Measurements from ENCODE around the gene CDH1. TPM values are rescaled to one million over a fixed set of nuclear protein-coding genes. Genes with fewer than 3 reads are reported as not detected.

The CDH1 gene
- total RNA-seq, 2 experiments from 2014 or later = 0.16 to 0.54 TPM

DNA sequence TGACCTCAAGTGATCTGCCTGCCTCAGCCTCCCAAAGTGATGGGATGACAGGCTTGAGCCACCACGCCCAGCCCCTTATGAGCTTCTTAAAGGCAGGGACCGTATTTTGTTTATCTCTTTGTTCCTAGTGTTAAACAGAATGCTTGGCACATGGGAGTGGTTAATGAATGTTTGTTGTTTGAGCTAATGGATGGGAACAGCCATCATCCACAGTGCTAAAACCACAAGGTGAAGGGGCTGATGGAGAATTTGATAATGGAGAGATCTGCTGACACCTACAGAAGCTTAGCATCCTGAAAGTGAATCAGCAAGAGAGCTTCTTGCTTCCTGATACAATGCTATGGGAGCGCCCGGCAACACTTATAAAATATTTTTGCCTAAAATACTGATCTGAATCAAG is 8.6 kb upstream of the CDH1 start:
- H3K9me3 Mint-ChIP-seq = no peaks in the 10 kb centered on the region
- peaks cover 8% of the 10 kb centered on the region for H3K27me3 Mint-ChIP-seq
- no peak for ATAC-seq
- TF ChIP-seq, protein P1, sequence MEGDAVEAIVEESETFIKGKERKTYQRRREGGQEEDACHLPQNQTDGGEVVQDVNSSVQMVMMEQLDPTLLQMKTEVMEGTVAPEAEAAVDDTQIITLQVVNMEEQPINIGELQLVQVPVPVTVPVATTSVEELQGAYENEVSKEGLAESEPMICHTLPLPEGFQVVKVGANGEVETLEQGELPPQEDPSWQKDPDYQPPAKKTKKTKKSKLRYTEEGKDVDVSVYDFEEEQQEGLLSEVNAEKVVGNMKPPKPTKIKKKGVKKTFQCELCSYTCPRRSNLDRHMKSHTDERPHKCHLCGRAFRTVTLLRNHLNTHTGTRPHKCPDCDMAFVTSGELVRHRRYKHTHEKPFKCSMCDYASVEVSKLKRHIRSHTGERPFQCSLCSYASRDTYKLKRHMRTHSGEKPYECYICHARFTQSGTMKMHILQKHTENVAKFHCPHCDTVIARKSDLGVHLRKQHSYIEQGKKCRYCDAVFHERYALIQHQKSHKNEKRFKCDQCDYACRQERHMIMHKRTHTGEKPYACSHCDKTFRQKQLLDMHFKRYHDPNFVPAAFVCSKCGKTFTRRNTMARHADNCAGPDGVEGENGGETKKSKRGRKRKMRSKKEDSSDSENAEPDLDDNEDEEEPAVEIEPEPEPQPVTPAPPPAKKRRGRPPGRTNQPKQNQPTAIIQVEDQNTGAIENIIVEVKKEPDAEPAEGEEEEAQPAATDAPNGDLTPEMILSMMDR (IDR thresholded peaks at IDR 0.05) = no peak
- H3K4me1 Mint-ChIP-seq (ENCODE audit: low read depth) = no peaks in the 10 kb centered on the region
- H3K4me3 Mint-ChIP-seq = no peak overlapping the region
- H3K27ac Mint-ChIP-seq = no peak overlapping the region
- CTCF ChIA-PET = no interaction called here
- no peak for DNase-seq
- POLR2A ChIA-PET = no interaction called here
- H3K36me3 Mint-ChIP-seq (ENCODE audit: low read depth) = no peaks in the 10 kb centered on the region
- intact Hi-C loops (cut with micrococcal nuclease) = no loop called here

GRCh38 chr16:68731637-68732036 is 5.5 kb upstream of the CDH1 start:
- ChIA-PET POLR2A (no interaction called here), CTCF (no interaction called here)
- DNase-seq (no peak), ATAC-seq (no peak)
- Mint-ChIP-seq H3K36me3 (ENCODE audit: low read depth) (no peaks in the 10 kb centered on the region), H3K9me3 (no peaks in the 10 kb centered on the region), H3K4me3 (no peak overlapping the region), H3K27ac (no peak overlapping the region), H3K27me3 (peaks cover 19% of the 10 kb centered on the region), H3K4me1 (ENCODE audit: low read depth) (no peaks in the 10 kb centered on the region)
- intact Hi-C loops (cut with micrococcal nuclease) = no loop called here
- TF ChIP-seq, protein P1 (IDR thresholded peaks at IDR 0.05) = no peak

DNA sequence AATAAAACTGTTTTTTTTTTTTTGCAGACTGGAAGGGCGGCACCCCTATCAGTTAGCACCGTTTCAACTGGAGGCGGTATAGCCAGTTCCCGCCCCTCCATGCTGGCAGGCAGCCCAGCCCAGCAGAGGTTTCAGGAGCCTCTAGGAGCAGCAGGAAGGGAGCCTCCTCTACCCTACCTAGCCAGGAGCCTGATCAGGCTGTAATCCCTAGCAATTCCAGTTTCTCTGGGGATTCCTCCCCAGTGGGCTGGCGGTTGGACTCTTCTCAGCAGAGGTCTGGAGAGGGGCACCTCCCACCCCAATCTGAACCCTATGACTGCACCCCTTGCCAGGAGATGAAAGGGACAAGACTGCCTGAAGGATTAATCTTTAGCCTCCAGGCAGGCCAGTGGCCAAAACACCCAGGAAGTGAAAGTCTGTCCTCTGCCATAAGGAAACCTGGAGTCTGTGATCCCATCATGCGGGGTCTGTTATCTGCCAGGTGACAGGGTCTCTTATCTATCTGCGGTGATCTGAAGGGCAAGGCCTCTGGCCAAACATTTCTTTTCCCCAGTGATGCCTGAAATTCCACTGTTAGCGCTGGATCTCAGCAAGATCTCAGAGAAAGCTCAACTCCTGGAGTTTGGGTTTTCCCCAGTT is 4.9 kb upstream of the CDH1 start:
- Mint-ChIP-seq H3K9me3 (no peaks in the 10 kb centered on the region), H3K4me1 (ENCODE audit: low read depth) (peaks cover 3% of the 10 kb centered on the region), H3K4me3 (no peak overlapping the region), H3K36me3 (ENCODE audit: low read depth) (no peaks in the 10 kb centered on the region), H3K27me3 (peaks cover 23% of the 10 kb centered on the region), H3K27ac (no peak overlapping the region)
- intact Hi-C loops (cut with micrococcal nuclease) = no loop called here
- TF ChIP-seq, protein P1 (IDR thresholded peaks at IDR 0.05) = no peak
- POLR2A ChIA-PET = no interaction called here
- no peak for DNase-seq
- CTCF ChIA-PET = no interaction called here
- no peak for ATAC-seq

- intact Hi-C loops (cut with micrococcal nuclease) = no loop called here
- DNase-seq = no peak
- ATAC-seq = no peak
- Mint-ChIP-seq H3K4me1 (ENCODE audit: low read depth) (peaks cover 5% of the 10 kb centered on the region), H3K27me3 (peaks cover 26% of the 10 kb centered on the region), H3K9me3 (no peaks in the 10 kb centered on the region), H3K4me3 (no peak overlapping the region), H3K27ac (no peak overlapping the region), H3K36me3 (ENCODE audit: low read depth) (no peaks in the 10 kb centered on the region)
- ChIA-PET CTCF (no interaction called here), POLR2A (interaction anchor here (0.7 kb wide), 1 partner anchor 14 kb away, joined by 3 read pairs; no protein-coding TSS in a partner anchor)
- TF ChIP-seq, protein P1 (IDR thresholded peaks at IDR 0.05) = no peak
Measured at GRCh38 chr16:68732741-68733399, 4.2 kb upstream of the CDH1 start.

- CTCF ChIA-PET = no interaction called here
- TF ChIP-seq, protein P1 (IDR thresholded peaks at IDR 0.05) = no peak
Measured at GRCh38 chr16:68733570-68733969, 3.5 kb upstream of the CDH1 start.

More at GRCh38 chr16:68733570-68733969, 3.5 kb upstream of the CDH1 start:
- ATAC-seq (no peak), DNase-seq (no peak)
- Mint-ChIP-seq H3K27me3 (peaks cover 28% of the 10 kb centered on the region), H3K36me3 (ENCODE audit: low read depth) (no peaks in the 10 kb centered on the region), H3K4me3 (no peak overlapping the region), H3K27ac (no peak overlapping the region), H3K4me1 (ENCODE audit: low read depth) (peaks cover 5% of the 10 kb centered on the region), H3K9me3 (no peaks in the 10 kb centered on the region)
- intact Hi-C loops (cut with micrococcal nuclease) = no loop called here
- POLR2A ChIA-PET = no interaction called here

All from activated CD8-positive, alpha-beta T cell treated with anti-CD3 and anti-CD28 coated beads for 36 hours (primary cell).